PC-3 (cell line): Measurements from ENCODE around the gene ZNF189.

ENCODE experiments used
- EZH2phosphoT487 ChIP-seq: fragments of 300-600 bp; sonication (generic); IDR thresholded peaks from 2 replicates; pipeline ENCODE4 v1.6.1; 2018; ENCODE audit warnings: mild to moderate bottlenecking, antibody characterized with exemption, low read length, borderline replicate concordance
- TF ChIP-seq, protein P1 (sequence below): fragments of 300-600 bp; sonication (generic); conservative IDR thresholded peaks from 2 replicates; pipeline ENCODE4 v1.5.1; 2017; ENCODE audit warnings: antibody characterized with exemption, low read depth, mild to moderate bottlenecking, low read length

DNA sequence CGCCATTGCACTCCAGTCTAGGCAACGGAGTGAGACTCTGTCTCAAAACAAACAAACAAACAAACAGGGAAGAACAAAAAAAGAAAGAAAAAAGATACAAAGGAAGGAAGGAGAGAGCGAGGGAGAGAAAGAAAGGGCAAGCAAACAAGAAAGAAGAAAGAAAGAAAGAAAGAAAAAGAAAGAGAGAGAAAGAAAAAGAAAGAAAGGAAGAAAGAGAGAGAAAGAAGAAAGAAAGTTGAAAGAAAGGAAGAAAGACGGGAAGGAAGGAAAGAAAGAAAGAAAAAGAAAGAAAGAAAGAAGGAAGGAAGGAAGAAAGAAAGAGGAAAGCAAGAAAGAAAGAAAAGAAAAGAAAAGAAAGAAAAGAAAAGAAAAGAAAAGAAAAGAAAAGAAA, 50.0 kb downstream of the ZNF189 start:
- TF ChIP-seq, protein P1, sequence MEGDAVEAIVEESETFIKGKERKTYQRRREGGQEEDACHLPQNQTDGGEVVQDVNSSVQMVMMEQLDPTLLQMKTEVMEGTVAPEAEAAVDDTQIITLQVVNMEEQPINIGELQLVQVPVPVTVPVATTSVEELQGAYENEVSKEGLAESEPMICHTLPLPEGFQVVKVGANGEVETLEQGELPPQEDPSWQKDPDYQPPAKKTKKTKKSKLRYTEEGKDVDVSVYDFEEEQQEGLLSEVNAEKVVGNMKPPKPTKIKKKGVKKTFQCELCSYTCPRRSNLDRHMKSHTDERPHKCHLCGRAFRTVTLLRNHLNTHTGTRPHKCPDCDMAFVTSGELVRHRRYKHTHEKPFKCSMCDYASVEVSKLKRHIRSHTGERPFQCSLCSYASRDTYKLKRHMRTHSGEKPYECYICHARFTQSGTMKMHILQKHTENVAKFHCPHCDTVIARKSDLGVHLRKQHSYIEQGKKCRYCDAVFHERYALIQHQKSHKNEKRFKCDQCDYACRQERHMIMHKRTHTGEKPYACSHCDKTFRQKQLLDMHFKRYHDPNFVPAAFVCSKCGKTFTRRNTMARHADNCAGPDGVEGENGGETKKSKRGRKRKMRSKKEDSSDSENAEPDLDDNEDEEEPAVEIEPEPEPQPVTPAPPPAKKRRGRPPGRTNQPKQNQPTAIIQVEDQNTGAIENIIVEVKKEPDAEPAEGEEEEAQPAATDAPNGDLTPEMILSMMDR, result no peak
- TF ChIP-seq EZH2phosphoT487, result no peak
